Measurements from ENCODE around the gene RPL14.

DNA sequence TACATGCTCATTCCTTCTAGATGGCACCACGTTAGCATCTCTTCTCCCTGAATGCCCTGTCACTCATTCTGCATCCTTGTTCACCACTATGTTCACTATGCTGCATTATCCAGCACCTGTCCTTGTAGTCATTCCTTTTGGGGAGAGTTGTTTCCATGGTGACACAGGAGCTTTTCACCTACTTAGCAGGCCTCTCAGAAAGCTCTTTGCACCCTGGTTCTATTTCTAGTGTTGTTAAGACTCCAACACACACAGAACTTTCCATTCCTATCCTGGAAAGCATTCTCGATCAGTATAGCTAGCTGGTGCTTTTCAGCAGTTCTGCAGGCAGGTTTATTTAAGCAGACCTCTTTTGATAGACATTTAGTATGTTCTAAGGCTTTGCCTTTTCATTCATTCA lies 6.7 kb upstream of the RPL14 start:
- TF ChIP-seq, protein P1, sequence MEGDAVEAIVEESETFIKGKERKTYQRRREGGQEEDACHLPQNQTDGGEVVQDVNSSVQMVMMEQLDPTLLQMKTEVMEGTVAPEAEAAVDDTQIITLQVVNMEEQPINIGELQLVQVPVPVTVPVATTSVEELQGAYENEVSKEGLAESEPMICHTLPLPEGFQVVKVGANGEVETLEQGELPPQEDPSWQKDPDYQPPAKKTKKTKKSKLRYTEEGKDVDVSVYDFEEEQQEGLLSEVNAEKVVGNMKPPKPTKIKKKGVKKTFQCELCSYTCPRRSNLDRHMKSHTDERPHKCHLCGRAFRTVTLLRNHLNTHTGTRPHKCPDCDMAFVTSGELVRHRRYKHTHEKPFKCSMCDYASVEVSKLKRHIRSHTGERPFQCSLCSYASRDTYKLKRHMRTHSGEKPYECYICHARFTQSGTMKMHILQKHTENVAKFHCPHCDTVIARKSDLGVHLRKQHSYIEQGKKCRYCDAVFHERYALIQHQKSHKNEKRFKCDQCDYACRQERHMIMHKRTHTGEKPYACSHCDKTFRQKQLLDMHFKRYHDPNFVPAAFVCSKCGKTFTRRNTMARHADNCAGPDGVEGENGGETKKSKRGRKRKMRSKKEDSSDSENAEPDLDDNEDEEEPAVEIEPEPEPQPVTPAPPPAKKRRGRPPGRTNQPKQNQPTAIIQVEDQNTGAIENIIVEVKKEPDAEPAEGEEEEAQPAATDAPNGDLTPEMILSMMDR (IDR thresholded peaks at IDR 0.05), result no peak
- TF ChIP-seq PHF8 (IDR thresholded peaks at IDR 0.05; ENCODE audit: borderline replicate concordance, low read depth) (no peak), REST (IDR thresholded peaks at IDR 0.05) (no peak)
